ENCODE results near the gene CATSPERD. TPM values are rescaled to one million over a fixed set of nuclear protein-coding genes. Genes with fewer than 3 reads are reported as not detected.

CATSPERD gene
- total RNA-seq, 1 experiment from 2014 or later, result not detected

- H4K5ac ChIP-seq (ENCODE audit: insufficient read length, low read depth, low read length), result no peak overlapping the region
- no peak overlapping the region; the same call in 1 of the 2 replicates for H3K14ac ChIP-seq (ENCODE audit: insufficient read depth, low read length)
- H3K79me1 ChIP-seq (ENCODE audit: insufficient read depth, low read depth, low read length, poor library complexity, severe bottlenecking), result no peaks in the 10 kb centered on the region
- no peak overlapping the region for H3K27ac ChIP-seq (ENCODE audit: insufficient read length, low read depth, low read length)
- no CpG with 5 or more reads among the region's 30 CpGs for WGBS (ENCODE audit: extremely low coverage, insufficient read length, low lambda C conversion rate)
- H4K91ac ChIP-seq (ENCODE audit: insufficient read length, low read depth, low read length), result no peak overlapping the region
- no peak overlapping the region for H2AK5ac ChIP-seq (ENCODE audit: insufficient read length, low read length)
- Mint-ChIP-seq H3K4me1 (peaks cover 2 to 13% of the 10 kb centered on the region in 2 experiments; a peak in 2 of 4 replicates), H3K27me3 (ENCODE audit: low read depth) (peaks cover 12% of the 10 kb centered on the region), H3K27ac (peak overlapping the region in 1 of 3 experiments; percentile 34; a peak in 1 of 7 replicates), H3K4me3 (no peak overlapping the region), H3K9me3 (peaks cover 0 to 1% of the 10 kb centered on the region in 2 experiments; a peak in 2 of 5 replicates), H3K36me3 (ENCODE audit: insufficient read depth in 1 of 3, low read depth in 3 of 3) (no peaks in the 10 kb centered on the region)
- H2BK120ac ChIP-seq (ENCODE audit: low read depth, low read length, poor library complexity, severe bottlenecking), result no peak overlapping the region
- H2BK5ac ChIP-seq (ENCODE audit: insufficient read length, low read length), result no peak overlapping the region
- H4K8ac ChIP-seq (replicated peaks; ENCODE audit: insufficient read length, low read depth, low read length), result no peak overlapping the region
- no peak overlapping the region for H3K56ac ChIP-seq (ENCODE audit: insufficient read length, low read depth, low read length)
- no peaks in the 10 kb centered on the region for H3K27me3 ChIP-seq (ENCODE audit: insufficient read depth, low read length)
- H2BK20ac ChIP-seq (ENCODE audit: low read depth, low read length, poor library complexity, severe bottlenecking), result no peak overlapping the region
- H2AFZ ChIP-seq (ENCODE audit: low read length), result no peak overlapping the region
- DNase-seq, result peak; percentile 74
- TF ChIP-seq CTCF (conservative IDR thresholded peaks at IDR 0.05), result peak; percentile 45; the same call in 2 of the 3 replicates
- peaks cover 8% of the 10 kb centered on the region for H3K23me2 ChIP-seq (ENCODE audit: insufficient read length, low read depth, low read length, poor library complexity, severe bottlenecking)
- H2BK12ac ChIP-seq (ENCODE audit: insufficient read length, low read depth, low read length), result no peak overlapping the region
- no peak overlapping the region for H3K23ac ChIP-seq (ENCODE audit: insufficient read length, low read depth, low read length)
- no peak overlapping the region for H3T11ph ChIP-seq (ENCODE audit: low read length)
- H3K18ac ChIP-seq (ENCODE audit: insufficient read length, low read depth, low read length), result no peak overlapping the region
- no peaks in the 10 kb centered on the region for H4K20me1 ChIP-seq (ENCODE audit: control insufficient read depth, insufficient read depth, insufficient read length)
- no peak overlapping the region for H2BK15ac ChIP-seq (ENCODE audit: low read depth, low read length)
- no peak overlapping the region for H3K9ac ChIP-seq (ENCODE audit: extremely low read depth, insufficient read length, low read length)
- H3K79me2 ChIP-seq (ENCODE audit: insufficient read depth, low read length), result no peaks in the 10 kb centered on the region
- no peak overlapping the region for H3K4ac ChIP-seq (ENCODE audit: low read depth, low read length)
- no peaks in the 10 kb centered on the region for H3K4me1 ChIP-seq (ENCODE audit: insufficient read depth, low read length)
- H3K4me2 ChIP-seq (ENCODE audit: insufficient read depth, insufficient read length, low read length), result no peak overlapping the region
- H3K9me3 ChIP-seq (ENCODE audit: control insufficient read depth, low read depth, low read length), result no peaks in the 10 kb centered on the region
Observed at GRCh38 chr19:5823579-5824281, 103.3 kb downstream of the CATSPERD start.

Measured in H9 (cell line).